Measurements from ENCODE around the gene PFN1. TPM values are rescaled to one million over a fixed set of nuclear protein-coding genes. Genes with fewer than 3 reads are reported as not detected.

Gene PFN1
- total and polyA plus RNA-seq, 2 of the 8 experiments (the other 6 are each of a cell fraction or from before 2014, with no cell fraction given) = 1,355 to 1,949 TPM

DNA sequence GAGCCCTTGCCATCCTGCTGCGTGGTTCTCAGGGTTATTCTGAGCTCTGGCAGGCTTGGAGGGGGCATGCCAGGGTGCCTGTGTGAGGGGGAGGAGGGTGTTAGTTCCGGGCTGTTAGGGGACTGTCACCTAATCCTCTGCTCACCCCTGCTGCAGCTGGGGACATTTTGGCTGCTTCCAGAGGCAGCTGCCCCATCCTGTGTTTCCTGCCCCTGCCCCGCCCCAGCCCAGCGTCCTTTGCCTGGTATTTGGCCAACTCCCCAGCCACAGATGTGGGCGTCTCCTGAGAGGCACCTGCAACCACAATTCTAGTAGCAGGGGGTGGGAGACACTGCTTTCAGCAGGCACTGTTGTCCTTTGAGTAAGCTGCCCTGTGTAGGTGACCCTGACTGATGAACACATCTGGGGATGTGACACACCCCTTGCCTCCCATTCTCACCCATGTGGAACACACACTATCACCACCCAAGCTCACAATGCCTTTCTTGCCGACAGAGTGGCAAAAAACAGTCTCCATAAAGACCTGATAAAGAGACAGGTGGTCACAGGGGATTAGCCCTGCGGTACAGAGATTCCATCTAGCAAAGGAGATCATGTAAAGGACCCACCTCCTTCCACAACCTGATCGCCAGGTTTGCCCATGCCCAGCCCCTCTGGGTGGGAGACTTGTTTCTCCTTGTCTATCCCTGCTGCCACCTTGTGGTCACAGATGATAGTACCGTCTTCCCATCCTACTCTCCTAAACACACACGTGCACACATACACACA lies 45.1 kb downstream of the PFN1 start, which contains the start of gene CHRNE (continued):
- TF ChIP-seq, protein P1, sequence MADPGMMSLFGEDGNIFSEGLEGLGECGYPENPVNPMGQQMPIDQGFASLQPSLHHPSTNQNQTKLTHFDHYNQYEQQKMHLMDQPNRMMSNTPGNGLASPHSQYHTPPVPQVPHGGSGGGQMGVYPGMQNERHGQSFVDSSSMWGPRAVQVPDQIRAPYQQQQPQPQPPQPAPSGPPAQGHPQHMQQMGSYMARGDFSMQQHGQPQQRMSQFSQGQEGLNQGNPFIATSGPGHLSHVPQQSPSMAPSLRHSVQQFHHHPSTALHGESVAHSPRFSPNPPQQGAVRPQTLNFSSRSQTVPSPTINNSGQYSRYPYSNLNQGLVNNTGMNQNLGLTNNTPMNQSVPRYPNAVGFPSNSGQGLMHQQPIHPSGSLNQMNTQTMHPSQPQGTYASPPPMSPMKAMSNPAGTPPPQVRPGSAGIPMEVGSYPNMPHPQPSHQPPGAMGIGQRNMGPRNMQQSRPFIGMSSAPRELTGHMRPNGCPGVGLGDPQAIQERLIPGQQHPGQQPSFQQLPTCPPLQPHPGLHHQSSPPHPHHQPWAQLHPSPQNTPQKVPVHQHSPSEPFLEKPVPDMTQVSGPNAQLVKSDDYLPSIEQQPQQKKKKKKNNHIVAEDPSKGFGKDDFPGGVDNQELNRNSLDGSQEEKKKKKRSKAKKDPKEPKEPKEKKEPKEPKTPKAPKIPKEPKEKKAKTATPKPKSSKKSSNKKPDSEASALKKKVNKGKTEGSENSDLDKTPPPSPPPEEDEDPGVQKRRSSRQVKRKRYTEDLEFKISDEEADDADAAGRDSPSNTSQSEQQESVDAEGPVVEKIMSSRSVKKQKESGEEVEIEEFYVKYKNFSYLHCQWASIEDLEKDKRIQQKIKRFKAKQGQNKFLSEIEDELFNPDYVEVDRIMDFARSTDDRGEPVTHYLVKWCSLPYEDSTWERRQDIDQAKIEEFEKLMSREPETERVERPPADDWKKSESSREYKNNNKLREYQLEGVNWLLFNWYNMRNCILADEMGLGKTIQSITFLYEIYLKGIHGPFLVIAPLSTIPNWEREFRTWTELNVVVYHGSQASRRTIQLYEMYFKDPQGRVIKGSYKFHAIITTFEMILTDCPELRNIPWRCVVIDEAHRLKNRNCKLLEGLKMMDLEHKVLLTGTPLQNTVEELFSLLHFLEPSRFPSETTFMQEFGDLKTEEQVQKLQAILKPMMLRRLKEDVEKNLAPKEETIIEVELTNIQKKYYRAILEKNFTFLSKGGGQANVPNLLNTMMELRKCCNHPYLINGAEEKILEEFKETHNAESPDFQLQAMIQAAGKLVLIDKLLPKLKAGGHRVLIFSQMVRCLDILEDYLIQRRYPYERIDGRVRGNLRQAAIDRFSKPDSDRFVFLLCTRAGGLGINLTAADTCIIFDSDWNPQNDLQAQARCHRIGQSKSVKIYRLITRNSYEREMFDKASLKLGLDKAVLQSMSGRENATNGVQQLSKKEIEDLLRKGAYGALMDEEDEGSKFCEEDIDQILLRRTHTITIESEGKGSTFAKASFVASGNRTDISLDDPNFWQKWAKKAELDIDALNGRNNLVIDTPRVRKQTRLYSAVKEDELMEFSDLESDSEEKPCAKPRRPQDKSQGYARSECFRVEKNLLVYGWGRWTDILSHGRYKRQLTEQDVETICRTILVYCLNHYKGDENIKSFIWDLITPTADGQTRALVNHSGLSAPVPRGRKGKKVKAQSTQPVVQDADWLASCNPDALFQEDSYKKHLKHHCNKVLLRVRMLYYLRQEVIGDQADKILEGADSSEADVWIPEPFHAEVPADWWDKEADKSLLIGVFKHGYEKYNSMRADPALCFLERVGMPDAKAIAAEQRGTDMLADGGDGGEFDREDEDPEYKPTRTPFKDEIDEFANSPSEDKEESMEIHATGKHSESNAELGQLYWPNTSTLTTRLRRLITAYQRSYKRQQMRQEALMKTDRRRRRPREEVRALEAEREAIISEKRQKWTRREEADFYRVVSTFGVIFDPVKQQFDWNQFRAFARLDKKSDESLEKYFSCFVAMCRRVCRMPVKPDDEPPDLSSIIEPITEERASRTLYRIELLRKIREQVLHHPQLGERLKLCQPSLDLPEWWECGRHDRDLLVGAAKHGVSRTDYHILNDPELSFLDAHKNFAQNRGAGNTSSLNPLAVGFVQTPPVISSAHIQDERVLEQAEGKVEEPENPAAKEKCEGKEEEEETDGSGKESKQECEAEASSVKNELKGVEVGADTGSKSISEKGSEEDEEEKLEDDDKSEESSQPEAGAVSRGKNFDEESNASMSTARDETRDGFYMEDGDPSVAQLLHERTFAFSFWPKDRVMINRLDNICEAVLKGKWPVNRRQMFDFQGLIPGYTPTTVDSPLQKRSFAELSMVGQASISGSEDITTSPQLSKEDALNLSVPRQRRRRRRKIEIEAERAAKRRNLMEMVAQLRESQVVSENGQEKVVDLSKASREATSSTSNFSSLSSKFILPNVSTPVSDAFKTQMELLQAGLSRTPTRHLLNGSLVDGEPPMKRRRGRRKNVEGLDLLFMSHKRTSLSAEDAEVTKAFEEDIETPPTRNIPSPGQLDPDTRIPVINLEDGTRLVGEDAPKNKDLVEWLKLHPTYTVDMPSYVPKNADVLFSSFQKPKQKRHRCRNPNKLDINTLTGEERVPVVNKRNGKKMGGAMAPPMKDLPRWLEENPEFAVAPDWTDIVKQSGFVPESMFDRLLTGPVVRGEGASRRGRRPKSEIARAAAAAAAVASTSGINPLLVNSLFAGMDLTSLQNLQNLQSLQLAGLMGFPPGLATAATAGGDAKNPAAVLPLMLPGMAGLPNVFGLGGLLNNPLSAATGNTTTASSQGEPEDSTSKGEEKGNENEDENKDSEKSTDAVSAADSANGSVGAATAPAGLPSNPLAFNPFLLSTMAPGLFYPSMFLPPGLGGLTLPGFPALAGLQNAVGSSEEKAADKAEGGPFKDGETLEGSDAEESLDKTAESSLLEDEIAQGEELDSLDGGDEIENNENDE (IDR thresholded peaks at IDR 0.05; ENCODE audit: insufficient replicate concordance, low read length) = no peak
- TF ChIP-seq CREB1 (IDR thresholded peaks at IDR 0.05) = peak; percentile 51; the same call in 1 of the 2 replicates
- no peak for TF ChIP-seq FOSL1 (IDR thresholded peaks at IDR 0.05; ENCODE audit: insufficient read depth, low read depth, low read length)
- TF ChIP-seq YY1 (IDR thresholded peaks at IDR 0.05; ENCODE audit: low read depth, low read length) = 0 out of 2 replicates have a peak, but pooled peaks have one; percentile 8
- no peak for TF ChIP-seq KDM4A (IDR thresholded peaks at IDR 0.05; ENCODE audit: low read depth, low read length, severe bottlenecking)
- TF ChIP-seq SUZ12 (IDR thresholded peaks at IDR 0.05; ENCODE audit: low read length) = no peak
- TF ChIP-seq, protein P2, sequence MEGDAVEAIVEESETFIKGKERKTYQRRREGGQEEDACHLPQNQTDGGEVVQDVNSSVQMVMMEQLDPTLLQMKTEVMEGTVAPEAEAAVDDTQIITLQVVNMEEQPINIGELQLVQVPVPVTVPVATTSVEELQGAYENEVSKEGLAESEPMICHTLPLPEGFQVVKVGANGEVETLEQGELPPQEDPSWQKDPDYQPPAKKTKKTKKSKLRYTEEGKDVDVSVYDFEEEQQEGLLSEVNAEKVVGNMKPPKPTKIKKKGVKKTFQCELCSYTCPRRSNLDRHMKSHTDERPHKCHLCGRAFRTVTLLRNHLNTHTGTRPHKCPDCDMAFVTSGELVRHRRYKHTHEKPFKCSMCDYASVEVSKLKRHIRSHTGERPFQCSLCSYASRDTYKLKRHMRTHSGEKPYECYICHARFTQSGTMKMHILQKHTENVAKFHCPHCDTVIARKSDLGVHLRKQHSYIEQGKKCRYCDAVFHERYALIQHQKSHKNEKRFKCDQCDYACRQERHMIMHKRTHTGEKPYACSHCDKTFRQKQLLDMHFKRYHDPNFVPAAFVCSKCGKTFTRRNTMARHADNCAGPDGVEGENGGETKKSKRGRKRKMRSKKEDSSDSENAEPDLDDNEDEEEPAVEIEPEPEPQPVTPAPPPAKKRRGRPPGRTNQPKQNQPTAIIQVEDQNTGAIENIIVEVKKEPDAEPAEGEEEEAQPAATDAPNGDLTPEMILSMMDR (IDR thresholded peaks at IDR 0.05; ENCODE audit: control extremely low read depth in 1 of 3, insufficient read depth in 1 of 3, low read depth in 1 of 3, low read length in 3 of 3) = peak; percentile 71 to 89 (median 81)

Measured in H1 (cell line).